Fibroblast of pulmonary artery (primary cell): Measurements from ENCODE around the gene DBI.

Experiments
- DNase-seq: peaks from one replicate; pipeline ENCODE4 v3.0.0-alpha.2; 2010; ENCODE audit warnings: low read depth
- H3K4me3 ChIP-seq: replicated peaks from 2 replicates; pipeline ENCODE4 v1.5.1; 2011; ENCODE audit warnings: low read depth, mild to moderate bottlenecking, control low read depth, low read length, moderate library complexity
- TF ChIP-seq, protein P1 (sequence below): IDR thresholded peaks from 2 replicates; pipeline ENCODE4 v1.5.1; 2011; ENCODE audit warnings: mild to moderate bottlenecking, control low read depth, low read length, inconsistent platforms; ENCODE audit errors: missing control alignments

DBI gene

DNA sequence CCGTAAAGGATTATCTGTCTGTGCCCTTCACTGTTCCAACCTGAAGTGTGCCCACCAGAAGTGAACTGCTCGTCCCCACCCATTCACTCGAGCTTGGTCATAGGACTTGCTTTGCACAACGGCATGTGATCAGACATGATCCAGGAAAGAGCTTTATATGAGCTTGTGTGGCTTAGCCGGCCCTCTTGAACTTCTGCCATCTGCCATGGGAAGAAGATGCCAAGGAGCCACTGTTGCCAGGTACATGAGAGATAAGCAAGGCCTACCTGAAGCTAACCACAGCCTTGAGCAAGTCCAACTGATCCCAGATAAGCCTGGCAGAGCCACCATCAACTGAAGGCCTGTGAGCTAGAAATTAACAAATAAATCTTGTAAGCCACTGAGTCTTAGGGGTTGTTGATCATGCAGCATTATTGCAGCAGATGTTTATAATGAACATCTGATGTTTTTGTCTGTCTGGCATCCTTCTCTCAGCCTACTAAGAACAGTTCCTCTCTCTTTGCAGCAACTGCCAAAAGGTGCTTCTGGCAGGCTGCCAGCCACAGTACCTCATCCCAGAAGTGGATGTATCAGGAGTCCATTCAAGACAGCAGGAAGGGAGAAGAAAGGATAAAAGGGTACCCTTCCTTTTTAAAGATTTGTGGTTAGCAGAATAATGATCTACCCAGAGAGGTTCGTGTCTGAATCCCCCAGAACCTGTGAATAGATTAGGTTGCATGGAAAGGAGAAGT is 16.8 kb downstream of the DBI start:
- DNase-seq, result no peak
- TF ChIP-seq, protein P1, sequence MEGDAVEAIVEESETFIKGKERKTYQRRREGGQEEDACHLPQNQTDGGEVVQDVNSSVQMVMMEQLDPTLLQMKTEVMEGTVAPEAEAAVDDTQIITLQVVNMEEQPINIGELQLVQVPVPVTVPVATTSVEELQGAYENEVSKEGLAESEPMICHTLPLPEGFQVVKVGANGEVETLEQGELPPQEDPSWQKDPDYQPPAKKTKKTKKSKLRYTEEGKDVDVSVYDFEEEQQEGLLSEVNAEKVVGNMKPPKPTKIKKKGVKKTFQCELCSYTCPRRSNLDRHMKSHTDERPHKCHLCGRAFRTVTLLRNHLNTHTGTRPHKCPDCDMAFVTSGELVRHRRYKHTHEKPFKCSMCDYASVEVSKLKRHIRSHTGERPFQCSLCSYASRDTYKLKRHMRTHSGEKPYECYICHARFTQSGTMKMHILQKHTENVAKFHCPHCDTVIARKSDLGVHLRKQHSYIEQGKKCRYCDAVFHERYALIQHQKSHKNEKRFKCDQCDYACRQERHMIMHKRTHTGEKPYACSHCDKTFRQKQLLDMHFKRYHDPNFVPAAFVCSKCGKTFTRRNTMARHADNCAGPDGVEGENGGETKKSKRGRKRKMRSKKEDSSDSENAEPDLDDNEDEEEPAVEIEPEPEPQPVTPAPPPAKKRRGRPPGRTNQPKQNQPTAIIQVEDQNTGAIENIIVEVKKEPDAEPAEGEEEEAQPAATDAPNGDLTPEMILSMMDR, result no peak
- no peak overlapping the region for H3K4me3 ChIP-seq

DNA sequence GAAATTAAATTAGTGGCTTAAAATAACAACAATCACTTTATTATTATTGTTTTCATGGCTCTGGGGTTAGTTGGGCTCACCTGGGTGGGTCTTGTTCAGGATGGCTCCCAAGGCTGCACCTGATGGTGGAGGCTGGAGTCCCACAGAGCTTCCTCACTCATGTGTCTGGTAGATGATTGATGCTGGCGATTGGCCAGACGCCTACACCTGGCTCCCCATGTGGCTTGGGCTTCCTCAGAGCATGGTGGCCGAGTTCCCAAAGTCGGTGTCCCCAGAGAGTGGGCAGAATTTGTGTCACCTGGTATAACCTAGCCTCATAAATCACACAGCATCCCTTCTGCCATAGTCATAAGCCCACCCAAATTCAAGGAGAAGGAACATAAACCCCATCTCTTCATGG is 18.2 kb downstream of the DBI start:
- no peak for DNase-seq
- TF ChIP-seq, protein P1, result no peak
- no peak overlapping the region for H3K4me3 ChIP-seq

DNA sequence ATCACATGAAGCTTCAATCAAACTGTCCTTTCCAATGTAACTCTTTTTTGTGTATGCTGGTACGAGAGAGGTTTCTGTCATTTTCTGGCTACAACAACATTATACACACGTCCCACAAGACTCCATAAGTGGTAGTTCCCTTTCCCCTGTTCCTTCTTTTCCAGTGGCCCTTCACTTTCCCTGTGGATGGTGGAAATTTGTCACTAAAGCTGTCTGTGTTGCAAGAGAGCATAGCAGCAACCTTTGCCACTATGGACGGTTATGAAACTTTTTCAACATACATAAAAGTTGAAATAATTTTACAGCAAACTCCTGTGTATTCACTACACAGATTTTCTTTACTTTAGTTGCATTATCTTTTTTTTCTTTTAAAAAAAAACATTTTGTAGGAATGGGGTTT is 18.7 kb downstream of the DBI start:
- no peak overlapping the region for H3K4me3 ChIP-seq
- TF ChIP-seq, protein P1, result no peak
- DNase-seq, result no peak

DNA sequence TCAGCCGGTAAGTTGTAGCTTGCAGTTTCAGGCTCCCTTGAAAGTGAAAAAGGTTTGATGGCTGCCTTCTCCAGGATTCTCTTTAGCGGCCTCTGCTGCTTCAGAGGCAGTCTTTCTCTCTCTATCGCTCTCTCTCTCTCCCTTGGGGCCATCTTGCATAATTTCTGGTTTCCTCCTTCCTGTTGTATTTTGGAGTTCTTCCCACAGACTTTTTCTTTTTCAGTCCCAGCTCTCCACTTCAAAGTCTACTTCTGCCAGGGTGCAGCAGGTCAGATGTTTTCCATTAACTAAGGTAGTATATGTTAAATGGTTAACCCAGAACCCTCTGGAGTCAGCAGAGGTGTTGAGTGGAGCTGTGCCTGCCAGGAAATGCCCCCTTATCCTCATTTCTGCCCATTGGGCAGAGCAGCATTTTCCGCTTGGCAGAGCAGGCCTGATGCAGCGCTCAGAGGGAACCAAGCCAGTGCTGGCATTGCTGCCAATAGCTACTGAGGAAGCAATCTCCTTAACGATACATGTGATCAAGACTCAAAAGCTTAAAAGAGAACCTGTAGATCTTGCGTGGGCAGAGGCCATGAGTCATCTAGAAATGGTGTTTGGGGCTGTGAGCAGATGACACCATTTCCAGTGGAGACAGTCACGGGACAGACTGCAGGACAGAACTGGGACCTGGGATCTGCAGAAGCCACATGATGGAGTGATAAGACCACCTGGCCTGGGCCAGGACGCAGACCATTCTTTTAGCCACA is 20.8 kb downstream of the DBI start:
- H3K4me3 ChIP-seq, result no peak overlapping the region
- TF ChIP-seq, protein P1, result peak; percentile 57
- DNase-seq, result peak; percentile 91

DNA sequence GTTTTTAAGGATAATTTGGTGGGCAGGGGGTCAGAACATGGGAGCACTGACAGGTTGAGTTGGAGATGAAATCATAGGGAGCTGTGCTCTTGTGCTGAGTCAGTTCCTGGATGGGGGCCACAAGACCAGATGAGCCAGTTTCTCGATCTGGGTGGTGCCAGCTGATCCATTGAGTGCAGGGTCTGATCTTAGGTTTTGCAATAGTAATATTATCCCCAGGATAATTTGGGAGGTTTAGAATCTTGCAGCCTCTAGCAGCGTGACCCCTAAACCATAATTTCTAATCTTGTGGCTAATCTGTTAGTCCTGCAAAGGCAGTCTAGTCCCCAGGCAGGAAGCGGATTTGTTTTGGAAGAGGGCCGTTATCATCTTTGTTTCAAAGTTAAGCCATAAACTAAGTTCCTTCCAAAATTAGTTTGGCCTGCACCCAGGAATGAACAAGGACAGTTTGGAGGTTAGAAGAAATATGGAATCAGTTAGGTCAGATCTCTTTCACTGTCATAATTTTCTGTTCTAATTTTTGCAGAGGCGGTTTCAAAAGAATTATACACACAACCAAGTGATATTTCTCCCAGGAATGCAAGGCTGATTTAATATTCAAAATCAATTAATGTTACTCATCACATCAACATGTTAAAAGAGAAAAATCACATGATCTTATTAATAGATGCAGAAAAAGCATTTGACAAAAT is 23.0 kb downstream of the DBI start:
- no peak overlapping the region for H3K4me3 ChIP-seq
- peak; percentile 60 for DNase-seq
- TF ChIP-seq, protein P1, result no peak

DNA sequence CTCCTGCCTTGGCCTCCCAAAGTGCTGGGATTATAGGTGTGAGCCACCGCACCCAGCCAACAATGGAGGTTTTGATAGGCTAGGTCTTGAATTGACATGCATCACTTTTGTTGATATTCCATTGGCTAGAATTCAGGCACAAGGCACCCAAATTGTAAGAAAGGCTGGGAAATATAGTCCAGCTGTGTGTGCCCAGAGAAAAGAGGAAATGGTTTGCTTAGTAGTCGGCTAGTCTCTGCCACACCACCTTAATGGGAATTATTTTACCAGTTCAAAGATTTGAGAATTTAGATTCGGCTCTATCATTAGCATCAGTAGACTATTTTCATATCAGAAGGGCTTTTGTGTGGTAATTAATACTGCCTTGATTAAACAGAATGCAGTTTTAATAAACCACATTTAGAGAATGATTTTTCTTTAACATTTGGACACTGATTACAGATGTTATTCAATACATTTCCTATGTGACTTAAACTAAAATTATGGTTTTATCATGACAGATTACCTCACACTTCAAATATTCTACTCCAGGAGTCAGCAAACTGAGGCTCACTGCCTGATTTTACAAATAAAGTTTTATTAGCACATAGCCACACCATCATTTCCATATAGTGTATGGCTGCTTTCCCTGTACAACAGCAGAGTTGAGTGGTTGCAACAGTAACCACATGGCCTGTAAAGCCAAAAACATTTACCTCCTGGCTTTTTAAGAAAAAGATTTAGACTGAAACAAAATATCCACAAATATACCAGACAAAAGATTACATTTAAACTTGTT is 27.4 kb downstream of the DBI start:
- no peak for DNase-seq
- TF ChIP-seq, protein P1, result no peak
- no peak overlapping the region for H3K4me3 ChIP-seq
